OCI-LY1 (cell line): ENCODE results near the gene TPM2.

Experiments used
- H2AFZ ChIP-seq: fragments of 200-600 bp; sonication (generic), shearing (Covaris generic); 2 replicates; pipeline ENCODE4 v1.6.0; 2014; ENCODE audit warnings: antibody characterized with exemption, mild to moderate bottlenecking, low read length
- H3F3A ChIP-seq: fragments of 200-600 bp; sonication (generic), shearing (Covaris generic); 2 replicates; pipeline ENCODE4 v1.6.0; 2014; ENCODE audit warnings: mild to moderate bottlenecking, antibody characterized with exemption, low read length, moderate library complexity; ENCODE audit not compliant: insufficient read depth
- H3K27ac ChIP-seq: fragments of 200-600 bp; sonication (generic); 2 replicates; pipeline ENCODE4 v1.5.1; 2014; ENCODE audit warnings: low read length, mixed run types, mild to moderate bottlenecking, low read depth; ENCODE audit not compliant: poor library complexity, severe bottlenecking
- H3K27me3 ChIP-seq: fragments of 200-600 bp; sonication (generic); 2 replicates; pipeline ENCODE4 v1.6.0; 2014; ENCODE audit warnings: antibody characterized with exemption, mild to moderate bottlenecking, low read length, moderate library complexity; ENCODE audit not compliant: insufficient read depth
- H3K36me3 ChIP-seq: fragments of 200-600 bp; sonication (generic); 2 replicates; pipeline ENCODE4 v1.6.1; 2014; ENCODE audit warnings: mild to moderate bottlenecking, antibody characterized with exemption, low read length, moderate library complexity, mixed read lengths; ENCODE audit not compliant: insufficient read depth
- H3K4me1 ChIP-seq: fragments of 200-600 bp; sonication (generic); 2 replicates; pipeline ENCODE4 v1.5.1; 2014; ENCODE audit warnings: mild to moderate bottlenecking, low read length, moderate library complexity; ENCODE audit not compliant: insufficient read depth, severe bottlenecking
- H3K4me2 ChIP-seq: fragments of 200-600 bp; sonication (generic), shearing (Covaris generic); 2 replicates; pipeline ENCODE4 v1.6.1; 2014; ENCODE audit warnings: low read length
- H3K4me3 ChIP-seq: fragments of 200-600 bp; sonication (generic); 2 replicates; pipeline ENCODE4 v1.5.1; 2014; ENCODE audit warnings: low read length, low read depth, mild to moderate bottlenecking, mixed read lengths; ENCODE audit not compliant: poor library complexity, severe bottlenecking
- H3K79me2 ChIP-seq: fragments of 200-600 bp; shearing (Covaris generic); 2 replicates; pipeline ENCODE4 v1.6.1; 2016; ENCODE audit warnings: mixed run types, low read length, mixed read lengths; ENCODE audit not compliant: insufficient read depth
- H3K9ac ChIP-seq: fragments of 200-600 bp; sonication (generic), shearing (Covaris generic); 2 replicates; pipeline ENCODE4 v1.6.1; 2014; ENCODE audit warnings: mild to moderate bottlenecking, low read length, mixed read lengths
- H3K9me2 ChIP-seq: fragments of 200-600 bp; sonication (generic), shearing (Covaris generic); 2 replicates; pipeline ENCODE4 v1.6.1; 2014; ENCODE audit warnings: low read depth, mild to moderate bottlenecking, low read length, mixed read lengths
- H3K9me3 ChIP-seq: fragments of 200-600 bp; shearing (Covaris generic); 2 replicates; pipeline ENCODE4 v1.6.1; 2014; ENCODE audit warnings: low read length, mixed read lengths
- H4K20me1 ChIP-seq: fragments of 200-600 bp; sonication (generic), shearing (Covaris generic); 2 replicates; pipeline ENCODE4 v1.6.0; 2016; ENCODE audit warnings: mild to moderate bottlenecking, low read length; ENCODE audit not compliant: insufficient read depth
- CTCF ChIP-seq: fragments of 200-600 bp; sonication (generic), shearing (Covaris generic); IDR thresholded peaks from 2 replicates; pipeline ENCODE4 v1.5.1; 2017; ENCODE audit warnings: mild to moderate bottlenecking, antibody characterized with exemption, low read length, moderate library complexity, mixed read lengths
- EZH2 ChIP-seq: fragments of 200-600 bp; sonication (generic), shearing (Covaris generic); IDR thresholded peaks from 2 replicates; pipeline ENCODE4 v1.8.0; 2017; ENCODE audit warnings: borderline replicate concordance, mixed run types, mild to moderate bottlenecking, antibody characterized with exemption, low read length, moderate library complexity, mixed read lengths

The TPM2 gene

GRCh38 chr9:35698231-35698630, 8.5 kb upstream of the TPM2 start:
- Histone ChIP-seq H3K4me2 (no peak overlapping the region), H3K9ac (no peak overlapping the region), H4K20me1 (no peaks in the 10 kb centered on the region), H2AFZ (no peak overlapping the region), H3K79me2 (no peaks in the 10 kb centered on the region), H3K9me2 (no peaks in the 10 kb centered on the region), H3K9me3 (no peaks in the 10 kb centered on the region), H3K4me3 (no peak overlapping the region), H3K27me3 (no peaks in the 10 kb centered on the region), H3F3A (no peaks in the 10 kb centered on the region), H3K4me1 (no peaks in the 10 kb centered on the region), H3K27ac (no peak overlapping the region), H3K36me3 (peaks cover 75% of the 10 kb centered on the region)
- TF ChIP-seq EZH2 = no peak
- TF ChIP-seq CTCF = no peak

GRCh38 chr9:35697486-35697885, 7.8 kb upstream of the TPM2 start:
- TF ChIP-seq EZH2 (no peak), CTCF (no peak)
- Histone ChIP-seq H3F3A (0 out of 2 replicates have a peak, but pooled peaks cover under 1% of the 10 kb centered on the region), H3K4me2 (no peak overlapping the region), H3K4me1 (no peaks in the 10 kb centered on the region), H3K27ac (no peak overlapping the region), H3K79me2 (no peaks in the 10 kb centered on the region), H3K9me2 (no peaks in the 10 kb centered on the region), H3K9me3 (no peaks in the 10 kb centered on the region), H3K36me3 (peaks cover 68% of the 10 kb centered on the region), H2AFZ (no peak overlapping the region), H4K20me1 (no peaks in the 10 kb centered on the region), H3K9ac (no peak overlapping the region), H3K4me3 (no peak overlapping the region), H3K27me3 (no peaks in the 10 kb centered on the region)

- Histone ChIP-seq H3K9me2 (no peaks in the 10 kb centered on the region), H3K4me1 (no peaks in the 10 kb centered on the region), H3K9me3 (no peaks in the 10 kb centered on the region), H3K9ac (no peak overlapping the region), H3K27ac (no peak overlapping the region), H3K79me2 (no peaks in the 10 kb centered on the region), H3K4me3 (no peak overlapping the region), H2AFZ (no peak overlapping the region), H3K4me2 (no peak overlapping the region), H3F3A (0 out of 2 replicates have a peak, but pooled peaks cover 3% of the 10 kb centered on the region), H3K36me3 (peaks cover 60% of the 10 kb centered on the region), H3K27me3 (no peaks in the 10 kb centered on the region), H4K20me1 (no peaks in the 10 kb centered on the region)
- TF ChIP-seq CTCF (peak; percentile 92), EZH2 (no peak)
Measured at GRCh38 chr9:35696520-35697215, 6.9 kb upstream of the TPM2 start.
